Measurements from ENCODE around the gene GRP. TPM values are rescaled to one million over a fixed set of nuclear protein-coding genes. Genes with fewer than 3 reads are reported as not detected.
A peak's percentile ranks its signal among the peaks of the same experiment; 100 is the strongest.

GRP gene
- total RNA-seq, 1 donor from 2014 or later, result not detected

DNA sequence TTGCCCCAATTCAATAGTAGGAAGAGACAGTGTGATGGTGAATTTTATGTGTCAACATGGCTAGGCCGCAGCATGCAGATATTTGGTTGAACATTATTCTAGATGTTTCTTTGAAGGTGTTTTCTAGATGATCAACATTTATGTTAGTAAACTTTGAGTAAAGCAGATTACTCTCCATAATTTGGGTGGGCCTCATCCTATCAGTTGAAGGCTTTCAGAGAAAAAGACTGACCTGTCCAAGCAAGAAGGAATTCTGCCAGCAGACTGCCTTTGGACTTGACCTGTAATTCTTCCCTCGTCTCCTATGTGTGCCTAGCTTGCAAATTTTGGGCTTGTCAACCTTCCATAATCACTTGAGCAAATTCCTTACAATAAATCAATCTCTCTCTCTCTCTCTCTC, 8.3 kb upstream of the GRP start:
- TF ChIP-seq, protein P1, sequence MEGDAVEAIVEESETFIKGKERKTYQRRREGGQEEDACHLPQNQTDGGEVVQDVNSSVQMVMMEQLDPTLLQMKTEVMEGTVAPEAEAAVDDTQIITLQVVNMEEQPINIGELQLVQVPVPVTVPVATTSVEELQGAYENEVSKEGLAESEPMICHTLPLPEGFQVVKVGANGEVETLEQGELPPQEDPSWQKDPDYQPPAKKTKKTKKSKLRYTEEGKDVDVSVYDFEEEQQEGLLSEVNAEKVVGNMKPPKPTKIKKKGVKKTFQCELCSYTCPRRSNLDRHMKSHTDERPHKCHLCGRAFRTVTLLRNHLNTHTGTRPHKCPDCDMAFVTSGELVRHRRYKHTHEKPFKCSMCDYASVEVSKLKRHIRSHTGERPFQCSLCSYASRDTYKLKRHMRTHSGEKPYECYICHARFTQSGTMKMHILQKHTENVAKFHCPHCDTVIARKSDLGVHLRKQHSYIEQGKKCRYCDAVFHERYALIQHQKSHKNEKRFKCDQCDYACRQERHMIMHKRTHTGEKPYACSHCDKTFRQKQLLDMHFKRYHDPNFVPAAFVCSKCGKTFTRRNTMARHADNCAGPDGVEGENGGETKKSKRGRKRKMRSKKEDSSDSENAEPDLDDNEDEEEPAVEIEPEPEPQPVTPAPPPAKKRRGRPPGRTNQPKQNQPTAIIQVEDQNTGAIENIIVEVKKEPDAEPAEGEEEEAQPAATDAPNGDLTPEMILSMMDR (IDR thresholded peaks at IDR 0.05), result no peak
- H3K4me1 Mint-ChIP-seq (ENCODE audit: low read depth), result no peaks in the 10 kb centered on the region
- no peaks in the 10 kb centered on the region for H3K36me3 Mint-ChIP-seq (ENCODE audit: low read depth)
- DNase-seq (ENCODE audit: low spot score), result no peak
- no peaks in the 10 kb centered on the region for H3K9me3 Mint-ChIP-seq (ENCODE audit: low read depth)
- H3K27ac Mint-ChIP-seq (ENCODE audit: unreplicated experiment), result no peak overlapping the region
- H3K4me3 Mint-ChIP-seq (ENCODE audit: unreplicated experiment), result no peak overlapping the region
- H3K27me3 Mint-ChIP-seq (ENCODE audit: low read depth), result peaks cover 72% of the 10 kb centered on the region

DNA sequence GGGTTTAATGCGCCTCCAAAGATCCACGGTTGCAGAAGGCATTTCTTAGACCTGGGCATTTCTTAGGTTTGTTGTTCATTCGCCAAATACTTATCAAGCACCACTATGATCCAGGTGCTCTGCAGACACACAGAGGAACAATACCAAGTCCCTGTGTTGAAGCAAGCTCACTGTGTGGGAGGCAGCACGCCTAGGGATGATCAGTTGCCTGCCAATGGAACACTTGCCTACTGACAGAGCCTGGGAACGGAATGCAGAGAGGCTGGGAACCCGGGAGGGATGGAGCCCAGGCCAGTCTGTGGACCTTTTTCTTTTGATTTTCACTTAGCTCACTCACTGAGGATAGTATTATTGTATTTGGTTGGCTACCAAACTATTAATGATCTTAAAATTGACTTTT, 1.9 kb upstream of the GRP start:
- Mint-ChIP-seq H3K4me1 (ENCODE audit: low read depth) (peaks cover 16% of the 10 kb centered on the region), H3K27ac (ENCODE audit: unreplicated experiment) (no peak overlapping the region), H3K27me3 (ENCODE audit: low read depth) (peaks cover 81% of the 10 kb centered on the region), H3K9me3 (ENCODE audit: low read depth) (no peaks in the 10 kb centered on the region), H3K36me3 (ENCODE audit: low read depth) (no peaks in the 10 kb centered on the region), H3K4me3 (ENCODE audit: unreplicated experiment) (no peak overlapping the region)
- no peak for DNase-seq (ENCODE audit: low spot score)
- TF ChIP-seq, protein P1 (IDR thresholded peaks at IDR 0.05), result no peak

DNA sequence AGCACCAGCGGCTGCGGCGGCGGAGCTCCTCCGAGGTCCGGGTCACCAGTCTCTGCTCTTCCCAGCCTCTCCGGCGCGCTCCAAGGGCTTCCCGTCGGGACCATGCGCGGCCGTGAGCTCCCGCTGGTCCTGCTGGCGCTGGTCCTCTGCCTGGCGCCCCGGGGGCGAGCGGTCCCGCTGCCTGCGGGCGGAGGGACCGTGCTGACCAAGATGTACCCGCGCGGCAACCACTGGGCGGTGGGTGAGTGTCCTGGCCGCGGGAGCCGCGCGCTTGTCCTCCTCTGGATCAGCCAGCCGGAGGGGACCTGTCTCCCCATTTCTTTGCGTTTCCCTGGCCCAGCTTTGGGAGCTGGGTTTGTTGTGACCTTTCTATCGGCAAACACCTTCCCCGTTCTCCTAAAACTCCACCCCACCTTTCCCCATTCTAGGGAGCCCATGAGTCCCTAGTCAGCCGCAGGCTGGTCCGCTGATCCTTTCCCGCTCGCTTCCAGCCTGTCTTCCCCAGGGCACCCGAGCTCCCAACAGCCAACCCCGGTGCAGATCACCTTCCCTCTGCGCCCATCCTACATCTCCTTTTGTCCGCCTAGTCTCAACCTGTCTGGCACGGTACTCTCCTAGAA, 316 bp downstream of the GRP start:
- H3K27ac Mint-ChIP-seq (ENCODE audit: unreplicated experiment), result no peak overlapping the region
- DNase-seq (ENCODE audit: low spot score), result no peak
- H3K4me3 Mint-ChIP-seq (ENCODE audit: unreplicated experiment), result peak overlapping the region; percentile 43
- H3K4me1 Mint-ChIP-seq (ENCODE audit: low read depth), result peaks cover 16% of the 10 kb centered on the region
- H3K36me3 Mint-ChIP-seq (ENCODE audit: low read depth), result no peaks in the 10 kb centered on the region
- H3K27me3 Mint-ChIP-seq (ENCODE audit: low read depth), result peaks cover 86% of the 10 kb centered on the region
- H3K9me3 Mint-ChIP-seq (ENCODE audit: low read depth), result no peaks in the 10 kb centered on the region
- TF ChIP-seq, protein P1 (IDR thresholded peaks at IDR 0.05), result no peak

DNA sequence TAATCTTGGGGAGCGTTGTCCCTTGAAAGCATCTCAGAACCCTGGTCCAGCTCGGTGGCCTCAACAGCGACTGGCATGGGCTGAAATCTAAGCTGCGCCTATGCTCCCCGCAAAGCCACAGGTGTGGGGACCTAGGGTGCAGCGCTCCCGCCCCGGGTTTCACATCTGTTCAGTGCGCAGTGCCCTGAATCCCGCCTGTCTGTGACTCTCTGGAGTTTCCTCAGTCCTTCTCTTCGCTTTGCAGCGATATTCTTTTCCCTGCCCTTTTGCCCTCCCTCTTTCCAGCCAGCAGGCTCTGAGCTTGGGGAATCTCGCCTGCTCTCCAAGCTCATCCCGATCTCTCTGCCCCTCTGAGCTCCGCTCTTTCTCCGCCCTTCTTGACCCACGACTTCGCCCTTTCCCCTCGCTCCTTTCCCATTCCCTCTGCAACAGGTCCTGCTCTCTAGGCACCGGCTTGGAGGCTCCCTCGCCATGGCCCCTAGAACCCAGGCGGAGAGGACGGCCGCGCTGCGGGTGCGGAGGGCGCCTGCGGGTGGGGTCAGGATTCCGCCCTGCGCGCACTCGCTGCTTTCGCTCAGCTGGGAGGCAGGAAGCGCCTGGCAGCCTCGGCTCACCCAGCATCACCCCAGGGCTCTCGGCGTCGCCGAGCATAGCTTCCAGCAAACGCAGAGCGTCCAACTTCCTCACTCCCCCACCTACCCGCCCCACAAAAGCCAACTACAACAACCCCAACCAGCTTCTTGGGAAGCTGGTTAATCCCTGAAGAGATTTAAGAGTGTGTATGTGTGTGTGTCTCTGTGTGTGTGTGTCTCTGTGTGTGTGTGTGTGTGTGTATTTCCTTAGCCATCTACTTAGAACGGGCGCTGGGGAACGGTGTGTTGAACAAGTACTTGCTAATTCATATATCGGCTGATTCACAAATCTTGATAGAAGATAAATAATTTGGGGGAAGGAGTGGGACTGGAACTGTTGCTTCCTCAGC, 1.1 kb downstream of the GRP start:
- DNase-seq (ENCODE audit: low spot score), result no peak
- H3K27me3 Mint-ChIP-seq (ENCODE audit: low read depth), result peaks cover 88% of the 10 kb centered on the region
- no peak overlapping the region for H3K27ac Mint-ChIP-seq (ENCODE audit: unreplicated experiment)
- H3K36me3 Mint-ChIP-seq (ENCODE audit: low read depth), result no peaks in the 10 kb centered on the region
- peaks cover 16% of the 10 kb centered on the region for H3K4me1 Mint-ChIP-seq (ENCODE audit: low read depth)
- H3K9me3 Mint-ChIP-seq (ENCODE audit: low read depth), result no peaks in the 10 kb centered on the region
- peak overlapping the region; percentile 43 for H3K4me3 Mint-ChIP-seq (ENCODE audit: unreplicated experiment)
- TF ChIP-seq, protein P1 (IDR thresholded peaks at IDR 0.05), result no peak

DNA sequence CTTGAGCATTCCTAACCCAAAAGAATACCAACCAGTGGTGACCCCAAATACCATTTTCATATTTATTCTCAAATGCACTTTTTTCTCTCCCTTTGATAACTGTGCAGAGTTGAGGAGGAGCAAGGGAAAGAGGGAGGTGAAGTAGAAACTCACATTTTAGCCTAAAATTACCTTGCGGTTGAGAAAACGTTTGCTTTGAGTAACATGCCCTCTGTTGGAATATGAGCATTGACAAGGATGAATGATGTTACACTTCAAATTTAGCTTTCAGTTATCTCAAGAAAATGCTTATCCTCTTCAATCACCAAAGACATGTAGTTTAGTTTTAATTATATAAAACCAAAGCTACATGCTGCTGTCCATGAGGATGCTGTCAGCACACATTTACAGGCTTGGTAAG, 2.4 kb downstream of the GRP start:
- H3K27me3 Mint-ChIP-seq (ENCODE audit: low read depth), result peaks cover 85% of the 10 kb centered on the region

More for the DNA sequence above, 2.4 kb downstream of the GRP start:
- DNase-seq (ENCODE audit: low spot score), result no peak
- TF ChIP-seq, protein P1 (IDR thresholded peaks at IDR 0.05), result no peak
- Mint-ChIP-seq H3K36me3 (ENCODE audit: low read depth) (no peaks in the 10 kb centered on the region), H3K4me1 (ENCODE audit: low read depth) (peaks cover 16% of the 10 kb centered on the region), H3K4me3 (ENCODE audit: unreplicated experiment) (no peak overlapping the region), H3K27ac (ENCODE audit: unreplicated experiment) (no peak overlapping the region), H3K9me3 (ENCODE audit: low read depth) (no peaks in the 10 kb centered on the region)

All from chondrocyte (in vitro differentiated cells).